Measurements from ENCODE around the gene IL20RA. TPM values are rescaled to one million over a fixed set of nuclear protein-coding genes. Genes with fewer than 3 reads are reported as not detected.

IL20RA gene
- total and polyA plus RNA-seq, 2 experiments from 2014 or later = 2.6 to 3.5 TPM

DNA sequence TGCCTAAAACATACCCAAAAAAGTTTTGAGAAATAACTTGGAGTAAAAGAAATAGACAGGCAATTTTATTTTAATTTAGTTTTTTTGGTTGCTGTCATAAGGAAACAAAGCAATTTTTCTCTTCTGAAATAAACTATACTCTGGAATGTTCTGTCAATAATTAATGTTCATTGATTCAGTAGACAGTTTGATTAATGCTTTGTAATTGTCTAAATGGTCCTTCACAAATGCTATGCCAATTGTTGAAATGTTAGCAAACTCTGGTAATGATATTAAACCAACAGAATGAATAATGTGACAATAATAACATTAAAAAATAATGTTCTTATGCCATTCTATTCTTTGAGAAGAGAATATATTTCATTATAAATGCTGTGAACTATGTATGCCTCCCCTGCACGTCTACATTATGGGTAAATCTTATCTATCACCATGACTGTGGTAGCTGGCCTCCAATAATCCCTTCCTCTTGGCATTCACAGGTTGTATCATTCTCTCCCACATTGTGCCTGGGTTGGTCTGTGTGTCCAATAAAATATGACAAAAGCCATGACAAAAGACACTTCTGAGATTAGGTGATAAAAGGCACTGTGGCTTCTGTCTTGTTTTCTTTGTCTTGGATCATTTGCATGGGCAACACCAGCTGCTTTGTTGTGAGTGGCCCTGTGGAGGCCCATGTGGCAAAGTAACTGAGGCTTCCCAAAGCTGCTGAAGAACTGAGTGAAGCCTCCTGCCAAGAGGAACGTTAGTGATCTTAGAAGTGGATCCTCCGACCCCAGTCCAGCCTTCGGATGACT, 25.1 kb downstream of the IL20RA start:
- Mint-ChIP-seq H3K4me3 (no peak overlapping the region), H3K9me3 (no peaks in the 10 kb centered on the region; the same call in 2 of the 3 replicates), H3K4me1 (peaks cover 3% of the 10 kb centered on the region; the same call in 1 of the 3 replicates), H3K27ac (no peak overlapping the region), H3K27me3 (ENCODE audit: insufficient read depth, low read depth, poor library complexity) (no peaks in the 10 kb centered on the region), H3K36me3 (ENCODE audit: low read depth) (peaks cover 8% of the 10 kb centered on the region; the same call in 2 of the 3 replicates)
- Histone ChIP-seq H3K4me1 (ENCODE audit: insufficient read depth) (no peaks in the 10 kb centered on the region), H4K20me1 (replicated peaks; ENCODE audit: insufficient read depth) (no peaks in the 10 kb centered on the region), H3K4me2 (no peak overlapping the region), H3K4me3 (no peak overlapping the region), H3K79me2 (replicated peaks; ENCODE audit: insufficient read depth) (no peaks in the 10 kb centered on the region), H3F3A (replicated peaks; ENCODE audit: low read depth) (no peaks in the 10 kb centered on the region), H2AFZ (no peak overlapping the region), H3K36me3 (ENCODE audit: insufficient read depth) (no peaks in the 10 kb centered on the region), H3K9me2 (ENCODE audit: insufficient read depth) (0 out of 2 replicates have a peak, but pooled peaks cover 3% of the 10 kb centered on the region), H3K27ac (ENCODE audit: low read depth) (no peak overlapping the region), H3K27me3 (ENCODE audit: insufficient read depth) (no peaks in the 10 kb centered on the region)
- ATAC-seq (no peak), DNase-seq (ENCODE audit: low spot score) (no peak)
- TF ChIP-seq JUNB (IDR thresholded peaks at IDR 0.05; ENCODE audit: unreplicated experiment) (no peak), POLR2AphosphoS5 (IDR thresholded peaks at IDR 0.05; ENCODE audit: low read depth) (no peak), ZNF114 (CRISPR knock-in tag; IDR thresholded peaks at IDR 0.05) (no peak), STAT1 (IDR thresholded peaks at IDR 0.05; ENCODE audit: unreplicated experiment) (no peak), EZH2 (IDR thresholded peaks at IDR 0.05; ENCODE audit: low read depth, unreplicated experiment) (no peak), ZNF331 (CRISPR knock-in tag; IDR thresholded peaks at IDR 0.05; ENCODE audit: low read depth) (no peak), EZH2phosphoT487 (IDR thresholded peaks at IDR 0.05; ENCODE audit: unreplicated experiment) (no peak), NANOG (IDR thresholded peaks at IDR 0.05; ENCODE audit: borderline replicate concordance) (no peak), CREB1 (CRISPR knock-in tag; IDR thresholded peaks at IDR 0.05; ENCODE audit: low read depth) (no peak)
- TF ChIP-seq, protein P1, sequence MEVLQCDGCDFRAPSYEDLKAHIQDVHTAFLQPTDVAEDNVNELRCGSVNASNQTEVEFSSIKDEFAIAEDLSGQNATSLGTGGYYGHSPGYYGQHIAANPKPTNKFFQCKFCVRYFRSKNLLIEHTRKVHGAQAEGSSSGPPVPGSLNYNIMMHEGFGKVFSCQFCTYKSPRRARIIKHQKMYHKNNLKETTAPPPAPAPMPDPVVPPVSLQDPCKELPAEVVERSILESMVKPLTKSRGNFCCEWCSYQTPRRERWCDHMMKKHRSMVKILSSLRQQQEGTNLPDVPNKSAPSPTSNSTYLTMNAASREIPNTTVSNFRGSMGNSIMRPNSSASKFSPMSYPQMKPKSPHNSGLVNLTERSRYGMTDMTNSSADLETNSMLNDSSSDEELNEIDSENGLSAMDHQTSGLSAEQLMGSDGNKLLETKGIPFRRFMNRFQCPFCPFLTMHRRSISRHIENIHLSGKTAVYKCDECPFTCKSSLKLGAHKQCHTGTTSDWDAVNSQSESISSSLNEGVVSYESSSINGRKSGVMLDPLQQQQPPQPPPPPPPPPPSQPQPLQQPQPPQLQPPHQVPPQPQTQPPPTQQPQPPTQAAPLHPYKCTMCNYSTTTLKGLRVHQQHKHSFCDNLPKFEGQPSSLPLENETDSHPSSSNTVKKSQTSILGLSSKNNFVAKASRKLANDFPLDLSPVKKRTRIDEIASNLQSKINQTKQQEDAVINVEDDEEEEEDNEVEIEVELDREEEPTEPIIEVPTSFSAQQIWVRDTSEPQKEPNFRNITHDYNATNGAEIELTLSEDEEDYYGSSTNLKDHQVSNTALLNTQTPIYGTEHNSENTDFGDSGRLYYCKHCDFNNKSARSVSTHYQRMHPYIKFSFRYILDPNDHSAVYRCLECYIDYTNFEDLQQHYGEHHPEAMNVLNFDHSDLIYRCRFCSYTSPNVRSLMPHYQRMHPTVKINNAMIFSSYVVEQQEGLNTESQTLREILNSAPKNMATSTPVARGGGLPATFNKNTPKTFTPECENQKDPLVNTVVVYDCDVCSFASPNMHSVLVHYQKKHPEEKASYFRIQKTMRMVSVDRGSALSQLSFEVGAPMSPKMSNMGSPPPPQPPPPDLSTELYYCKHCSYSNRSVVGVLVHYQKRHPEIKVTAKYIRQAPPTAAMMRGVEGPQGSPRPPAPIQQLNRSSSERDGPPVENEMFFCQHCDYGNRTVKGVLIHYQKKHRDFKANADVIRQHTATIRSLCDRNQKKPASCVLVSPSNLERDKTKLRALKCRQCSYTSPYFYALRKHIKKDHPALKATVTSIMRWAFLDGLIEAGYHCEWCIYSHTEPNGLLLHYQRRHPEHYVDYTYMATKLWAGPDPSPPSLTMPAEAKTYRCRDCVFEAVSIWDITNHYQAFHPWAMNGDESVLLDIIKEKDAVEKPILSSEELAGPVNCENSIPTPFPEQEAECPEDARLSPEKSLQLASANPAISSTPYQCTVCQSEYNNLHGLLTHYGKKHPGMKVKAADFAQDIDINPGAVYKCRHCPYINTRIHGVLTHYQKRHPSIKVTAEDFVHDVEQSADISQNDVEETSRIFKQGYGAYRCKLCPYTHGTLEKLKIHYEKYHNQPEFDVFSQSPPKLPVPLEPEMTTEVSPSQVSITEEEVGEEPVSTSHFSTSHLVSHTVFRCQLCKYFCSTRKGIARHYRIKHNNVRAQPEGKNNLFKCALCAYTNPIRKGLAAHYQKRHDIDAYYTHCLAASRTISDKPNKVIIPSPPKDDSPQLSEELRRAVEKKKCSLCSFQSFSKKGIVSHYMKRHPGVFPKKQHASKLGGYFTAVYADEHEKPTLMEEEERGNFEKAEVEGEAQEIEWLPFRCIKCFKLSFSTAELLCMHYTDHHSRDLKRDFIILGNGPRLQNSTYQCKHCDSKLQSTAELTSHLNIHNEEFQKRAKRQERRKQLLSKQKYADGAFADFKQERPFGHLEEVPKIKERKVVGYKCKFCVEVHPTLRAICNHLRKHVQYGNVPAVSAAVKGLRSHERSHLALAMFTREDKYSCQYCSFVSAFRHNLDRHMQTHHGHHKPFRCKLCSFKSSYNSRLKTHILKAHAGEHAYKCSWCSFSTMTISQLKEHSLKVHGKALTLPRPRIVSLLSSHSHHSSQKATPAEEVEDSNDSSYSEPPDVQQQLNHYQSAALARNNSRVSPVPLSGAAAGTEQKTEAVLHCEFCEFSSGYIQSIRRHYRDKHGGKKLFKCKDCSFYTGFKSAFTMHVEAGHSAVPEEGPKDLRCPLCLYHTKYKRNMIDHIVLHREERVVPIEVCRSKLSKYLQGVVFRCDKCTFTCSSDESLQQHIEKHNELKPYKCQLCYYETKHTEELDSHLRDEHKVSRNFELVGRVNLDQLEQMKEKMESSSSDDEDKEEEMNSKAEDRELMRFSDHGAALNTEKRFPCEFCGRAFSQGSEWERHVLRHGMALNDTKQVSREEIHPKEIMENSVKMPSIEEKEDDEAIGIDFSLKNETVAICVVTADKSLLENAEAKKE (CRISPR knock-in tag; IDR thresholded peaks at IDR 0.05) = no peak
- TF ChIP-seq, protein P2, sequence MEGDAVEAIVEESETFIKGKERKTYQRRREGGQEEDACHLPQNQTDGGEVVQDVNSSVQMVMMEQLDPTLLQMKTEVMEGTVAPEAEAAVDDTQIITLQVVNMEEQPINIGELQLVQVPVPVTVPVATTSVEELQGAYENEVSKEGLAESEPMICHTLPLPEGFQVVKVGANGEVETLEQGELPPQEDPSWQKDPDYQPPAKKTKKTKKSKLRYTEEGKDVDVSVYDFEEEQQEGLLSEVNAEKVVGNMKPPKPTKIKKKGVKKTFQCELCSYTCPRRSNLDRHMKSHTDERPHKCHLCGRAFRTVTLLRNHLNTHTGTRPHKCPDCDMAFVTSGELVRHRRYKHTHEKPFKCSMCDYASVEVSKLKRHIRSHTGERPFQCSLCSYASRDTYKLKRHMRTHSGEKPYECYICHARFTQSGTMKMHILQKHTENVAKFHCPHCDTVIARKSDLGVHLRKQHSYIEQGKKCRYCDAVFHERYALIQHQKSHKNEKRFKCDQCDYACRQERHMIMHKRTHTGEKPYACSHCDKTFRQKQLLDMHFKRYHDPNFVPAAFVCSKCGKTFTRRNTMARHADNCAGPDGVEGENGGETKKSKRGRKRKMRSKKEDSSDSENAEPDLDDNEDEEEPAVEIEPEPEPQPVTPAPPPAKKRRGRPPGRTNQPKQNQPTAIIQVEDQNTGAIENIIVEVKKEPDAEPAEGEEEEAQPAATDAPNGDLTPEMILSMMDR (conservative IDR thresholded peaks at IDR 0.05; ENCODE audit: low read depth in 2 of 2) = no peak
- TF ChIP-seq, protein P3, sequence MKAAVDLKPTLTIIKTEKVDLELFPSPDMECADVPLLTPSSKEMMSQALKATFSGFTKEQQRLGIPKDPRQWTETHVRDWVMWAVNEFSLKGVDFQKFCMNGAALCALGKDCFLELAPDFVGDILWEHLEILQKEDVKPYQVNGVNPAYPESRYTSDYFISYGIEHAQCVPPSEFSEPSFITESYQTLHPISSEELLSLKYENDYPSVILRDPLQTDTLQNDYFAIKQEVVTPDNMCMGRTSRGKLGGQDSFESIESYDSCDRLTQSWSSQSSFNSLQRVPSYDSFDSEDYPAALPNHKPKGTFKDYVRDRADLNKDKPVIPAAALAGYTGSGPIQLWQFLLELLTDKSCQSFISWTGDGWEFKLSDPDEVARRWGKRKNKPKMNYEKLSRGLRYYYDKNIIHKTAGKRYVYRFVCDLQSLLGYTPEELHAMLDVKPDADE (IDR thresholded peaks at IDR 0.05) = no peak
- TF ChIP-seq, protein P4, sequence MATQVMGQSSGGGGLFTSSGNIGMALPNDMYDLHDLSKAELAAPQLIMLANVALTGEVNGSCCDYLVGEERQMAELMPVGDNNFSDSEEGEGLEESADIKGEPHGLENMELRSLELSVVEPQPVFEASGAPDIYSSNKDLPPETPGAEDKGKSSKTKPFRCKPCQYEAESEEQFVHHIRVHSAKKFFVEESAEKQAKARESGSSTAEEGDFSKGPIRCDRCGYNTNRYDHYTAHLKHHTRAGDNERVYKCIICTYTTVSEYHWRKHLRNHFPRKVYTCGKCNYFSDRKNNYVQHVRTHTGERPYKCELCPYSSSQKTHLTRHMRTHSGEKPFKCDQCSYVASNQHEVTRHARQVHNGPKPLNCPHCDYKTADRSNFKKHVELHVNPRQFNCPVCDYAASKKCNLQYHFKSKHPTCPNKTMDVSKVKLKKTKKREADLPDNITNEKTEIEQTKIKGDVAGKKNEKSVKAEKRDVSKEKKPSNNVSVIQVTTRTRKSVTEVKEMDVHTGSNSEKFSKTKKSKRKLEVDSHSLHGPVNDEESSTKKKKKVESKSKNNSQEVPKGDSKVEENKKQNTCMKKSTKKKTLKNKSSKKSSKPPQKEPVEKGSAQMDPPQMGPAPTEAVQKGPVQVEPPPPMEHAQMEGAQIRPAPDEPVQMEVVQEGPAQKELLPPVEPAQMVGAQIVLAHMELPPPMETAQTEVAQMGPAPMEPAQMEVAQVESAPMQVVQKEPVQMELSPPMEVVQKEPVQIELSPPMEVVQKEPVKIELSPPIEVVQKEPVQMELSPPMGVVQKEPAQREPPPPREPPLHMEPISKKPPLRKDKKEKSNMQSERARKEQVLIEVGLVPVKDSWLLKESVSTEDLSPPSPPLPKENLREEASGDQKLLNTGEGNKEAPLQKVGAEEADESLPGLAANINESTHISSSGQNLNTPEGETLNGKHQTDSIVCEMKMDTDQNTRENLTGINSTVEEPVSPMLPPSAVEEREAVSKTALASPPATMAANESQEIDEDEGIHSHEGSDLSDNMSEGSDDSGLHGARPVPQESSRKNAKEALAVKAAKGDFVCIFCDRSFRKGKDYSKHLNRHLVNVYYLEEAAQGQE (IDR thresholded peaks at IDR 0.05; ENCODE audit: unreplicated experiment) = no peak
